ENCODE measurements around the gene PELI1.
"Not testable (repeated sequence)": the region's sequence is repeated elsewhere in the genome, so short reads cannot be mapped to it uniquely, and the experiment has no call there.

Gene PELI1

DNA sequence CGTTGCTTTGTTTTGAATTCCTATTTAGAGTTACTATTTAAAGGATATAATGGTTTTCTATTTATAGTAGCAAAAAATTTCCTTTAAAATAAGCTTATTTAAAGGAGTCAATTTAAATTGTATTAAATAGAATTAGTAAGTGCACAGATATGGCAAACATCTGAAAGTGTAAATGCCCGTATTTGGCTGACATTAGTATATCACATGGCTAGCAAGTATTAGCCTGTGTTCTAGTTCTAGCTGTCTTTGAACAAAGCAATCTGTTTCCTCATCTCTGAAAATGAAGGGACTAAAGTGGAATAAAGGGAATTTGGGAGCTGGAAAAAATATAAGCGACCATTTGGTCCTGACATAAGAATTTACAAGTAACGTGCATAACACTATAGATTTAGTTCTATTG, 32.2 kb downstream of the PELI1 start:
- no peak for DNase-seq (ENCODE audit: low read depth, low spot score)
- in situ Hi-C loops (cut with HindIII; ENCODE audit: low sequenced_read_pairs) = no loop called here
- H3K4me3 ChIP-seq (ENCODE audit: low read depth, low read length) = no peak overlapping the region
- TF ChIP-seq, protein P1, sequence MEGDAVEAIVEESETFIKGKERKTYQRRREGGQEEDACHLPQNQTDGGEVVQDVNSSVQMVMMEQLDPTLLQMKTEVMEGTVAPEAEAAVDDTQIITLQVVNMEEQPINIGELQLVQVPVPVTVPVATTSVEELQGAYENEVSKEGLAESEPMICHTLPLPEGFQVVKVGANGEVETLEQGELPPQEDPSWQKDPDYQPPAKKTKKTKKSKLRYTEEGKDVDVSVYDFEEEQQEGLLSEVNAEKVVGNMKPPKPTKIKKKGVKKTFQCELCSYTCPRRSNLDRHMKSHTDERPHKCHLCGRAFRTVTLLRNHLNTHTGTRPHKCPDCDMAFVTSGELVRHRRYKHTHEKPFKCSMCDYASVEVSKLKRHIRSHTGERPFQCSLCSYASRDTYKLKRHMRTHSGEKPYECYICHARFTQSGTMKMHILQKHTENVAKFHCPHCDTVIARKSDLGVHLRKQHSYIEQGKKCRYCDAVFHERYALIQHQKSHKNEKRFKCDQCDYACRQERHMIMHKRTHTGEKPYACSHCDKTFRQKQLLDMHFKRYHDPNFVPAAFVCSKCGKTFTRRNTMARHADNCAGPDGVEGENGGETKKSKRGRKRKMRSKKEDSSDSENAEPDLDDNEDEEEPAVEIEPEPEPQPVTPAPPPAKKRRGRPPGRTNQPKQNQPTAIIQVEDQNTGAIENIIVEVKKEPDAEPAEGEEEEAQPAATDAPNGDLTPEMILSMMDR (IDR thresholded peaks at IDR 0.05; ENCODE audit: low read depth, low read length) = no peak

- TF ChIP-seq, protein P1 (IDR thresholded peaks at IDR 0.05; ENCODE audit: low read depth, low read length) = no peak
- in situ Hi-C loops (cut with HindIII; ENCODE audit: low sequenced_read_pairs) = no loop called here
- H3K4me3 ChIP-seq (ENCODE audit: low read depth, low read length) = no peak overlapping the region
- DNase-seq (ENCODE audit: low read depth, low spot score) = no peak
Observed at GRCh38 chr2:64111426-64111825, 32.8 kb downstream of the PELI1 start.

DNA sequence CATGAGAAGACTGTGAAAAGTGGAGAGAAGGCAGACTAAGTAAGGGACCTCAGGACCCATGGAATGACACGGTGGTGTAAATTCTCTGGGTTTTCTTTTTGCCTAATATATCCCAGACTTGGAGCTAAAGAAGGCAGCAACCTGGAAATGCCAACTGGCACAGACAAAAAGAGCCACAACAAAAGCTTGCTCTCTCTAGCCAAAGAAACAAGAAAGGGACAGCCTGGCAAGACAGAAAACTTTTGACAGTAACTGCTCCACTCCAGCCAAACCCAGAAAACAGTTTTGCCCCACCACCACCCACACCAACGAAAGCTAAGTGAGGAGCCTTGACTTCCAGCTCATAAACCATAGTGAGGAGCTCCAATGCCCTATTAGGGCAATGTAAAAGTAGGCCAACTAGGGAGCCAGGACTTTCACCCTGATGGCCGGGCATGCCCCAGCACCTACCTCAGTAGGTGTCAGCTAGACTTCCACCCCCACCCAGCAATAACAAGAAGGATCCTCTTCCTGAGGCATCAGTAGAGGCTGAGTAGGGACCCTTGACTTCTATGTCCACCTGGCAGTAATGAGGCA, 35.5 kb downstream of the PELI1 start:
- no peak overlapping the region for H3K4me3 ChIP-seq (ENCODE audit: low read depth, low read length)
- TF ChIP-seq, protein P1 (IDR thresholded peaks at IDR 0.05; ENCODE audit: low read depth, low read length) = no peak
- DNase-seq (ENCODE audit: low read depth, low spot score) = no peak
- in situ Hi-C loops (cut with HindIII; ENCODE audit: low sequenced_read_pairs) = no loop called here

DNA sequence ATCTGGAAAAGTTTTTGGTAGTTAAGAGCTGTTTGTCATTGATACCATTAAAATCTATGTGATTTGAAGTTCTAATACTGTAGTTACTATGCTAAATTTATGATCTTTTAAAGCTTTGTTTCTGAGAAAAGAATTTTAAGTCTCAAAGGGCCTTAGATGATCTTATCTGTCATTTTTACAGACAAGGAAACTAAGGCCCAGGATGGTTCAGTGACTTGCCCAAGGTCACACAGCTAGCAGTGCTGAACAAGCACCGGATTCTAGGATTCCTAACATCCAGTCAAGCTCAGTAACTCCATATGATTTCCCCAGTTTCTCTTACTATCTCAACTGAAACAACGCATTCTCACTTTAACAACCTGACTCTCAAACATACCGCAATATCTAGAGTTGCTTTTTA, 37.7 kb downstream of the PELI1 start:
- TF ChIP-seq, protein P1 (IDR thresholded peaks at IDR 0.05; ENCODE audit: low read depth, low read length) = no peak
- in situ Hi-C loops (cut with HindIII; ENCODE audit: low sequenced_read_pairs) = no loop called here
- no peak overlapping the region for H3K4me3 ChIP-seq (ENCODE audit: low read depth, low read length)
- DNase-seq (ENCODE audit: low read depth, low spot score) = no peak

- DNase-seq (ENCODE audit: low read depth, low spot score) = peak; percentile 5
- TF ChIP-seq, protein P1 (IDR thresholded peaks at IDR 0.05; ENCODE audit: low read depth, low read length) = no peak
- in situ Hi-C loops (cut with HindIII; ENCODE audit: low sequenced_read_pairs) = no loop called here
- H3K4me3 ChIP-seq (ENCODE audit: low read depth, low read length) = no peak overlapping the region
Observed at GRCh38 chr2:64105670-64106461, 38.4 kb downstream of the PELI1 start.

- TF ChIP-seq, protein P1 (IDR thresholded peaks at IDR 0.05; ENCODE audit: low read depth, low read length) = no peak
- in situ Hi-C loops (cut with HindIII; ENCODE audit: low sequenced_read_pairs) = no loop called here
- no peak for DNase-seq (ENCODE audit: low read depth, low spot score)
- no peak overlapping the region for H3K4me3 ChIP-seq (ENCODE audit: low read depth, low read length)
Observed at GRCh38 chr2:64104933-64105332, 39.3 kb downstream of the PELI1 start.

DNA sequence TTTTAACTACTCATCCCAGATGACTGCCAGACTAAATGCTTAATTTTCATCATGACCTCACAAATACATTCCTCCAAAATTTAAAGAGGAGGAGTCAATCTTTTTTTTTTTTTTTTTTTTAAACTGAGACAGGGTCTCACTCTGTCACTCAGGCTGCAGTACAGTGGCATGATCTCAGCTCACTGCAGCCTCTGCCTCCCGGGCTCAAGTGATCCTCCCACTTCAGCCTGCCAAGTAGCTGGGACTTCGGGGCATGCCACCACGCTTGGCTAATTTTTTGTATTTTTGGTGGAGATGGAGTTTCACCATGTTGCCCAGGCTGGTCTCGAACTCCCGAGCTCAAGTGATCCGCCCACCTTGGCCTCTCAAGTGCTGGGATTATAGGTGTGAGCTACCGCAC, 41.5 kb downstream of the PELI1 start:
- in situ Hi-C loops (cut with HindIII; ENCODE audit: low sequenced_read_pairs); H3K4me3 ChIP-seq (ENCODE audit: low read depth, low read length); DNase-seq (ENCODE audit: low read depth, low spot score): not testable (repeated sequence)
